Spleen (tissue), 7 donors: Measurements from ENCODE around the gene RBMS1.

Experiments
- POLR2A ChIP-seq, 3 donors: fragments of 450-650 bp; IDR thresholded peaks; one replicate each; pipeline ENCODE4 v1.5.1; 2017; ENCODE audit warnings: antibody characterized with exemption in 3 of 3, mild to moderate bottlenecking in 1 of 3
- TF ChIP-seq, protein P1 (sequence below), 11 experiments: fragments of 200-600 bp in 7 of 11; fragments of 450-650 bp in 4 of 11; sonication (generic) in 4 of 11; IDR thresholded peaks in 8 of 11; conservative IDR thresholded peaks in 3 of 11; 1 replicate in 7 of 11; 2 replicates in 4 of 11; pipeline versions ENCODE4 v1.4.0 to v1.8.0; 2016 to 2021; ENCODE audit warnings: antibody characterized with exemption in 11 of 11, inconsistent platforms in 4 of 11, mild to moderate bottlenecking in 1 of 11
- donor health status: DM: no; HTN: no; CAD: no; lungs with moderate emphysema.
- donor health status: DM: no; HTN: no; CAD: no.
- donor health status: DM: no; HTN: no; CAD: no.

DNA sequence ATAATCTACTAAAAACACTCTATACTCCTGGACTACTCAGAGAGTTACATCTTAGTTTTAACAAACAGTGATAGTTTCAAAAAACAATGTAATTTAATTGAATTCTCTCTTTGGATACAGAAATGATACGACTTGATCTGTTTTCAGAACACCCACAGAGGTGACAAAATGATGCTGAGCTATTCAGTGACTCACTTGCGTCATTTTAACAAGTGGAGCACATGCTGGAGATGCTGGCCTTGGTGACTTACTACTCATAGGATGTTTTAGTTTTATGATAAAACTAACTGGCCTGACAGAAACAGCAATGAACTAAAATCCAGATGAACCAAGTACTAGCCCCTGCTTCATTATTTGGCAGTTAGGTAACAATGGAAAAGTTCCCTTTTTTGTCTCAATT lies 192.2 kb downstream of the RBMS1 start:
- TF ChIP-seq, protein P1, sequence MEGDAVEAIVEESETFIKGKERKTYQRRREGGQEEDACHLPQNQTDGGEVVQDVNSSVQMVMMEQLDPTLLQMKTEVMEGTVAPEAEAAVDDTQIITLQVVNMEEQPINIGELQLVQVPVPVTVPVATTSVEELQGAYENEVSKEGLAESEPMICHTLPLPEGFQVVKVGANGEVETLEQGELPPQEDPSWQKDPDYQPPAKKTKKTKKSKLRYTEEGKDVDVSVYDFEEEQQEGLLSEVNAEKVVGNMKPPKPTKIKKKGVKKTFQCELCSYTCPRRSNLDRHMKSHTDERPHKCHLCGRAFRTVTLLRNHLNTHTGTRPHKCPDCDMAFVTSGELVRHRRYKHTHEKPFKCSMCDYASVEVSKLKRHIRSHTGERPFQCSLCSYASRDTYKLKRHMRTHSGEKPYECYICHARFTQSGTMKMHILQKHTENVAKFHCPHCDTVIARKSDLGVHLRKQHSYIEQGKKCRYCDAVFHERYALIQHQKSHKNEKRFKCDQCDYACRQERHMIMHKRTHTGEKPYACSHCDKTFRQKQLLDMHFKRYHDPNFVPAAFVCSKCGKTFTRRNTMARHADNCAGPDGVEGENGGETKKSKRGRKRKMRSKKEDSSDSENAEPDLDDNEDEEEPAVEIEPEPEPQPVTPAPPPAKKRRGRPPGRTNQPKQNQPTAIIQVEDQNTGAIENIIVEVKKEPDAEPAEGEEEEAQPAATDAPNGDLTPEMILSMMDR (IDR thresholded peaks at IDR 0.05 in 8 of 11, conservative IDR thresholded peaks at IDR 0.05 in 3 of 11): no peak
- TF ChIP-seq POLR2A (IDR thresholded peaks at IDR 0.05): no peak
